Lung (tissue), 12 donors: Measurements from ENCODE around the gene MAPK13. TPM values are rescaled to one million over a fixed set of nuclear protein-coding genes. Genes with fewer than 3 reads are reported as not detected.

ENCODE experiments used
- ATAC-seq: fragments of 200-7000 bp; cut with Tn5 transposase; one replicate; pipeline ENCODE4 v1.9.1; 2020; ENCODE audit warnings: moderate number of reproducible peaks; ENCODE audit not compliant: insufficient read depth, low FRiP score
- DNase-seq, 3 donors: peaks; one replicate each; pipeline ENCODE4 v3.0.0-alpha.2; 2013 to 2017
- H3K27ac ChIP-seq, 2 donors: one replicate each; pipeline ENCODE4 v1.5.1; 2013; ENCODE audit warnings: mild to moderate bottlenecking in 2 of 2, moderate library complexity in 2 of 2, control low read depth in 1 of 2, inconsistent platforms in 1 of 2, low read depth in 1 of 2, low read length in 1 of 2
- H3K27me3 ChIP-seq, 3 donors: one replicate each; pipeline ENCODE4 v1.5.1; 2013; ENCODE audit warnings: low read length in 2 of 3; ENCODE audit not compliant: control insufficient read depth in 3 of 3, insufficient read depth in 3 of 3
- H3K36me3 ChIP-seq, 4 donors: one replicate each; pipeline ENCODE4 v1.5.1; 2013; ENCODE audit warnings: low read length in 4 of 4, mild to moderate bottlenecking in 1 of 4, moderate library complexity in 1 of 4; ENCODE audit not compliant: control insufficient read depth in 4 of 4, insufficient read depth in 4 of 4
- H3K4me1 ChIP-seq, 5 donors: one replicate each; pipeline ENCODE4 v1.5.1; 2013; ENCODE audit warnings: low read length in 5 of 5, mild to moderate bottlenecking in 2 of 5, moderate library complexity in 1 of 5; ENCODE audit not compliant: control insufficient read depth in 5 of 5, insufficient read depth in 5 of 5
- H3K4me3 ChIP-seq: one replicate; pipeline ENCODE4 v1.5.1; 2013; ENCODE audit warnings: mild to moderate bottlenecking, control low read depth, moderate library complexity
- H3K9ac ChIP-seq, 2 donors: one replicate each; pipeline ENCODE4 v1.5.1; 2013; ENCODE audit warnings: low read length in 2 of 2, control low read depth in 1 of 2; ENCODE audit not compliant: insufficient read depth in 1 of 2
- H3K9me3 ChIP-seq, 4 donors: one replicate each; pipeline ENCODE4 v1.5.1; 2013; ENCODE audit warnings: low read length in 3 of 4, mild to moderate bottlenecking in 1 of 4, moderate library complexity in 1 of 4; ENCODE audit not compliant: control insufficient read depth in 4 of 4, insufficient read depth in 3 of 4
- WGBS, 2 donors: extraction: QIAGEN DNeasy Blood & Tissue Kit; methylation state at CpG; one replicate each; pipeline ENCODE4 v1.1.7; 2013; 5-methylcytosine and 5-hydroxymethylcytosine counted together
- polyA plus RNA-seq, 2 donors: library from polyadenylated mRNA; stranded (reverse); fragments of 200-250 nt; gene quantifications; one replicate each; pipeline ENCODE4 v1.2.1, GENCODE V29; 2013
- total RNA-seq, 2 donors: library from RNA; depleted of rRNA in 1 of 2; stranded (reverse); fragments of >200 nt in 1 of 2; gene quantifications; one replicate each; pipeline ENCODE4 v1.2.1, GENCODE V29; 2014 to 2021
- TF ChIP-seq, protein P1 (sequence below): IDR thresholded peaks from 2 replicates; pipeline ENCODE4 v1.5.1; 2012; ENCODE audit warnings: mild to moderate bottlenecking; ENCODE audit errors: control extremely low read depth, extremely low read depth
- donor health status: control.
- donor health status: control.
- donor health status: Bipolar disorder and iron deficiency.
- donor health status: healthy.
- donor health status: DM: yes; HTN: yes; CAD: no.

The MAPK13 gene
- total and polyA plus RNA-seq, 4 donors: 29.9 to 73.3 (median 50.5) TPM

GRCh38 chr6:36177166-36177565, 46.9 kb downstream of the MAPK13 start:
- Histone ChIP-seq H3K4me3 (no peak overlapping the region), H3K9me3 (peaks cover 2 to 12% (median 4%) of the 10 kb centered on the region in 4 donors), H3K27ac (no peak overlapping the region), H3K4me1 (no peaks in the 10 kb centered on the region), H3K36me3 (no peaks in the 10 kb centered on the region), H3K9ac (no peak overlapping the region), H3K27me3 (no peaks in the 10 kb centered on the region)
- no peak for DNase-seq
- no peak for ATAC-seq
- TF ChIP-seq, protein P1, sequence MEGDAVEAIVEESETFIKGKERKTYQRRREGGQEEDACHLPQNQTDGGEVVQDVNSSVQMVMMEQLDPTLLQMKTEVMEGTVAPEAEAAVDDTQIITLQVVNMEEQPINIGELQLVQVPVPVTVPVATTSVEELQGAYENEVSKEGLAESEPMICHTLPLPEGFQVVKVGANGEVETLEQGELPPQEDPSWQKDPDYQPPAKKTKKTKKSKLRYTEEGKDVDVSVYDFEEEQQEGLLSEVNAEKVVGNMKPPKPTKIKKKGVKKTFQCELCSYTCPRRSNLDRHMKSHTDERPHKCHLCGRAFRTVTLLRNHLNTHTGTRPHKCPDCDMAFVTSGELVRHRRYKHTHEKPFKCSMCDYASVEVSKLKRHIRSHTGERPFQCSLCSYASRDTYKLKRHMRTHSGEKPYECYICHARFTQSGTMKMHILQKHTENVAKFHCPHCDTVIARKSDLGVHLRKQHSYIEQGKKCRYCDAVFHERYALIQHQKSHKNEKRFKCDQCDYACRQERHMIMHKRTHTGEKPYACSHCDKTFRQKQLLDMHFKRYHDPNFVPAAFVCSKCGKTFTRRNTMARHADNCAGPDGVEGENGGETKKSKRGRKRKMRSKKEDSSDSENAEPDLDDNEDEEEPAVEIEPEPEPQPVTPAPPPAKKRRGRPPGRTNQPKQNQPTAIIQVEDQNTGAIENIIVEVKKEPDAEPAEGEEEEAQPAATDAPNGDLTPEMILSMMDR: no peak

DNA sequence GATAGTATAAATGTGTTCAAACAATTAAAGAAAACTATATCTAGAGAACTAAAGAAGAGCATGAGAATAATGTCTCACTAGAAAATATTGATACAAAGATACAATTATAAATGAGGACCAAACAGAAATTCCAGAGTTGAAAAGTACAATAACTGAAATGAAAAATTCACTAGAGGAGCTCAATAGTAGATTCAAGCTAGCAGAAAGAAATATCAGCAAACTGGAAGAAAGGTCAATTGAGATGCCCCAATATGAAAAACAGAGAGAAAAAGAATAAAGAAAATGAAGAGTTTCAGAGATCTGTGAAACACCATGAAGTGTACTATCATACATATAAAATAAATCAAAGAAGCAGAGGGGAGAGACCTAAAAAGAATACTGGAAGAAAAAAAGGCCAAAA, 48.2 kb downstream of the MAPK13 start:
- ATAC-seq (no peak), DNase-seq (no peak)
- Histone ChIP-seq H3K4me1 (no peaks in the 10 kb centered on the region), H3K9ac (no peak overlapping the region), H3K36me3 (no peaks in the 10 kb centered on the region), H3K4me3 (no peak overlapping the region), H3K27ac (no peak overlapping the region), H3K9me3 (peaks cover 2 to 12% (median 5%) of the 10 kb centered on the region in 4 donors), H3K27me3 (no peaks in the 10 kb centered on the region)
- TF ChIP-seq, protein P1: no peak

DNA sequence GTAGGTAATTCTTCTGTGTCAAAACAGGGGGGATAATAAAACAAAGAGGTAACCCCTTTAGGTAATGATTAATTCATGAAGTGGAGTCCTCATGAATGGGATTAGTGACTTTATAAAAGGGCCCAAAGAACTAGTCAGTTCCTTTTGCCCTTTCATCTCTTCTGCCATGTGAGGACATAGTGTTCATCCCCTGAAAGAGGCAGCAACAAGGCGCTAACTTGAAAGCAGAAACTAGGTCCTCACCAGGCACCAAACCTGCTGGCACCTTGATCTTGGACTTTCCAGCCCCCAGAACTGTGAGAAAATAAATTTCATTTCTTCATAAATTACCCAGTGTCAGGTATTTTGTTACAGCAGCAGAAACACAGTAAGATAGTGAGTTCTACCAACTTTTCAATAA, 49.8 kb downstream of the MAPK13 start:
- Histone ChIP-seq H3K27ac (no peak overlapping the region), H3K27me3 (no peaks in the 10 kb centered on the region), H3K36me3 (no peaks in the 10 kb centered on the region), H3K9ac (no peak overlapping the region), H3K9me3 (peaks cover 2 to 12% (median 5%) of the 10 kb centered on the region in 4 donors), H3K4me3 (no peak overlapping the region), H3K4me1 (no peaks in the 10 kb centered on the region)
- TF ChIP-seq, protein P1: no peak
- DNase-seq (no peak), ATAC-seq (no peak)
- 85 to 100% methylated on average over 1 of the region's 1 CpG for WGBS, 2 donors

- Histone ChIP-seq H3K36me3 (no peaks in the 10 kb centered on the region), H3K4me3 (no peak overlapping the region), H3K9ac (no peak overlapping the region), H3K27me3 (no peaks in the 10 kb centered on the region), H3K4me1 (no peaks in the 10 kb centered on the region), H3K9me3 (peaks cover 0 to 2% (median 0%) of the 10 kb centered on the region in 4 donors), H3K27ac (no peak overlapping the region)
- no peak for ATAC-seq
- no peak for DNase-seq
- TF ChIP-seq, protein P1: no peak
These were observed 54.0 kb downstream of the MAPK13 start for GRCh38 chr6:36184311-36184710.
